DOHH2 (cell line): ENCODE measurements around the gene NGEF.

ENCODE experiments used
- H3F3A ChIP-seq: fragments of 200-600 bp; sonication (generic), shearing (Covaris generic); 2 replicates; pipeline ENCODE4 v1.6.0; 2016; ENCODE audit warnings: antibody characterized with exemption, mild to moderate bottlenecking; ENCODE audit not compliant: control insufficient read depth, insufficient read depth
- H3K27ac ChIP-seq: fragments of 200-600 bp; sonication (generic); 2 replicates; pipeline ENCODE4 v1.5.1; 2014; ENCODE audit warnings: low read depth, mild to moderate bottlenecking, low read length, moderate library complexity
- H3K27me3 ChIP-seq: fragments of 200-600 bp; sonication (generic); 2 replicates; pipeline ENCODE4 v1.6.1; 2014; ENCODE audit warnings: mild to moderate bottlenecking, low read length, mixed read lengths; ENCODE audit not compliant: control insufficient read depth
- H3K36me3 ChIP-seq: fragments of 200-600 bp; sonication (generic); 2 replicates; pipeline ENCODE4 v1.6.1; 2014; ENCODE audit warnings: mild to moderate bottlenecking, low read length, moderate library complexity, mixed read lengths; ENCODE audit not compliant: control insufficient read depth
- H3K4me1 ChIP-seq: fragments of 200-600 bp; sonication (generic); 2 replicates; pipeline ENCODE4 v1.6.1; 2014; ENCODE audit warnings: mild to moderate bottlenecking, low read length, mixed read lengths; ENCODE audit not compliant: control insufficient read depth
- H3K4me2 ChIP-seq: fragments of 200-600 bp; sonication (generic); 2 replicates; pipeline ENCODE4 v1.6.0; 2014; ENCODE audit warnings: mild to moderate bottlenecking, low read length, moderate library complexity
- H3K4me3 ChIP-seq: fragments of 200-600 bp; sonication (generic); 2 replicates; pipeline ENCODE4 v1.5.1; 2014; ENCODE audit warnings: mild to moderate bottlenecking, low read length, mixed read lengths
- H3K79me2 ChIP-seq: fragments of 200-600 bp; sonication (generic); 2 replicates; pipeline ENCODE4 v1.6.1; 2014; ENCODE audit warnings: mild to moderate bottlenecking, low read length, mixed read lengths; ENCODE audit not compliant: control insufficient read depth
- H3K9me2 ChIP-seq: fragments of 200-600 bp; sonication (generic); replicated peaks from 2 replicates; pipeline ENCODE4 v1.6.1; 2014; ENCODE audit warnings: mild to moderate bottlenecking, low read length, mixed read lengths; ENCODE audit not compliant: control insufficient read depth
- H3K9me3 ChIP-seq: fragments of 200-600 bp; sonication (generic); 2 replicates; pipeline ENCODE4 v1.6.1; 2014; ENCODE audit warnings: antibody characterized with exemption, low read length, mixed read lengths; ENCODE audit not compliant: control insufficient read depth, insufficient read depth
- H4K20me1 ChIP-seq: fragments of 200-600 bp; sonication (generic); 2 replicates; pipeline ENCODE4 v1.6.0; 2014; ENCODE audit warnings: low read depth, mild to moderate bottlenecking, antibody characterized with exemption, low read length, moderate library complexity; ENCODE audit not compliant: control insufficient read depth, insufficient read depth
- EZH2phosphoT487 ChIP-seq: fragments of 200-600 bp; sonication (generic); IDR thresholded peaks from 2 replicates; pipeline ENCODE4 v1.6.1; 2017; ENCODE audit warnings: borderline replicate concordance, mild to moderate bottlenecking, antibody characterized with exemption, low read length, moderate library complexity, mixed read lengths
- TF ChIP-seq, protein P1 (sequence below): fragments of 200-600 bp; sonication (generic); IDR thresholded peaks from one replicate; pipeline ENCODE4 v1.5.1; 2014; ENCODE audit warnings: antibody characterized with exemption, mild to moderate bottlenecking, low read depth, low read length; ENCODE audit not compliant: poor library complexity, severe bottlenecking

NGEF gene

GRCh38 chr2:232891621-232892071 lies 121.4 kb downstream of the NGEF start:
- Histone ChIP-seq H3K9me3 (no peaks in the 10 kb centered on the region), H3F3A (no peaks in the 10 kb centered on the region), H3K27me3 (no peaks in the 10 kb centered on the region), H3K4me3 (no peak overlapping the region), H3K4me2 (no peak overlapping the region), H3K79me2 (no peaks in the 10 kb centered on the region), H3K4me1 (no peaks in the 10 kb centered on the region), H4K20me1 (no peaks in the 10 kb centered on the region), H3K36me3 (no peaks in the 10 kb centered on the region), H3K27ac (no peak overlapping the region), H3K9me2 (no peaks in the 10 kb centered on the region)
- no peak for TF ChIP-seq EZH2phosphoT487
- TF ChIP-seq, protein P1, sequence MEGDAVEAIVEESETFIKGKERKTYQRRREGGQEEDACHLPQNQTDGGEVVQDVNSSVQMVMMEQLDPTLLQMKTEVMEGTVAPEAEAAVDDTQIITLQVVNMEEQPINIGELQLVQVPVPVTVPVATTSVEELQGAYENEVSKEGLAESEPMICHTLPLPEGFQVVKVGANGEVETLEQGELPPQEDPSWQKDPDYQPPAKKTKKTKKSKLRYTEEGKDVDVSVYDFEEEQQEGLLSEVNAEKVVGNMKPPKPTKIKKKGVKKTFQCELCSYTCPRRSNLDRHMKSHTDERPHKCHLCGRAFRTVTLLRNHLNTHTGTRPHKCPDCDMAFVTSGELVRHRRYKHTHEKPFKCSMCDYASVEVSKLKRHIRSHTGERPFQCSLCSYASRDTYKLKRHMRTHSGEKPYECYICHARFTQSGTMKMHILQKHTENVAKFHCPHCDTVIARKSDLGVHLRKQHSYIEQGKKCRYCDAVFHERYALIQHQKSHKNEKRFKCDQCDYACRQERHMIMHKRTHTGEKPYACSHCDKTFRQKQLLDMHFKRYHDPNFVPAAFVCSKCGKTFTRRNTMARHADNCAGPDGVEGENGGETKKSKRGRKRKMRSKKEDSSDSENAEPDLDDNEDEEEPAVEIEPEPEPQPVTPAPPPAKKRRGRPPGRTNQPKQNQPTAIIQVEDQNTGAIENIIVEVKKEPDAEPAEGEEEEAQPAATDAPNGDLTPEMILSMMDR, result no peak

DNA sequence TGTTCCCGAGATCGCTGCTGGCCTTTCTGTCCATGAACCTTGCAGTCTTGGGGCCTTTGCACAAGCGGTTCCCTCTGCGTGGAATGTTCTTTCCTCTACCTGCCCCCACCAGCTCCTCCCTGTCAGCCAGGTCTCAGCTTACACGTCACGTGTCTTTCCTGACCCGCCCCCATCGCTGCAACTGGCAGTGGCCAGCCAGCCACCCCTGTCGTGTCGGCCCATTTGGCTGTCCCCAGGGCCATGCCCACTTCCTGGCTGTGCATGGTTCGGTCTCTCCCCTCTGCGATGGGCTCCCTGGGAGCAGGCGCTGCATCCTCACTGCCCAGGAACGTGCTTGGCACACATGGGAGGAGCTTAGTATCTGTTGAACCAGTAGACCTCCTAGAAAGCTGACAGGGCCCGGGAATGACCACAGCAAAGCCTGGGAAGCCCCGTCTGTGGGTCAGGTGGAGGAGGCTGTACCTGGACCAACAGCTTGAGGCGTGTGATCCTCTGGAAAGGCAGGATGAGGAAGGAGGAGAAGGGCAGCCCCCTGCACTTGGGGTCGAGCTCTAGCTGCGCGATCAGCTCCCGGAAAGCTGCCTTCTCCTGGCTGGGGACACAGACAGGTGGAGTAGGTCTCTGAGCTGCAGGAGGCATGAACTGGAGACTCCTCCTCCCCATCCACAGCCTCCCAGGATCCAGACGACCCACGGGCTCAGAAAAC lies 122.0 kb downstream of the NGEF start:
- TF ChIP-seq, protein P1, result no peak
- TF ChIP-seq EZH2phosphoT487, result no peak
- no peak overlapping the region for H3K27ac ChIP-seq
- H4K20me1 ChIP-seq, result no peaks in the 10 kb centered on the region
- H3K9me2 ChIP-seq, result no peaks in the 10 kb centered on the region
- H3K79me2 ChIP-seq, result no peaks in the 10 kb centered on the region
- no peak overlapping the region for H3K4me2 ChIP-seq
- H3K4me3 ChIP-seq, result no peak overlapping the region
- H3K9me3 ChIP-seq, result no peaks in the 10 kb centered on the region
- no peaks in the 10 kb centered on the region for H3K36me3 ChIP-seq
- H3F3A ChIP-seq, result no peaks in the 10 kb centered on the region
- no peaks in the 10 kb centered on the region for H3K27me3 ChIP-seq
- H3K4me1 ChIP-seq, result no peaks in the 10 kb centered on the region

DNA sequence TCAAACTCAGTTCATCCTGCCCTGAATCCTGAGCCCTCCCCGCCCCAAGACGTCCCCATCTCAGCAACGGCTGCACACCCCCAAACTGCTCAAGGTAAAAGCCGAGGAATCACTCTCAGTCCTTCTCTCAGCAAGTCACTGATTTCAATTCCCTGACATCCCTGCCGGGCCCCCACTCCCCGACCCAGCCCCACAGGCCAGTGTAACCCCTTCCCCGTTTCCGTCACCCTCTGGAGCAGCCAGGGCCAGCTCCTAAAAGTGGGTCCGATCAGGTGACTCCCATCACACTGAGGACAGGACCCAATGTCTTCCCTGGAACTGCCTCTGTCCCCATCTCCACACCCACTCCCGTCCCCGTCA lies 122.5 kb downstream of the NGEF start:
- Histone ChIP-seq H4K20me1 (no peaks in the 10 kb centered on the region), H3K9me2 (no peaks in the 10 kb centered on the region), H3K4me1 (no peaks in the 10 kb centered on the region), H3K27ac (no peak overlapping the region), H3K36me3 (no peaks in the 10 kb centered on the region), H3F3A (no peaks in the 10 kb centered on the region), H3K9me3 (no peaks in the 10 kb centered on the region), H3K79me2 (no peaks in the 10 kb centered on the region), H3K4me3 (no peak overlapping the region), H3K4me2 (no peak overlapping the region), H3K27me3 (no peaks in the 10 kb centered on the region)
- no peak for TF ChIP-seq EZH2phosphoT487
- TF ChIP-seq, protein P1, result no peak
